ENCODE results near the gene TTBK2. TPM values are rescaled to one million over a fixed set of nuclear protein-coding genes. Genes with fewer than 3 reads are reported as not detected.
"Not testable (repeated sequence)": the region's sequence is repeated elsewhere in the genome, so short reads cannot be mapped to it uniquely, and the experiment has no call there.

Gene TTBK2
- polyA plus RNA-seq, 4 donors, result 9.2 to 14.1 (median 11.0) TPM

DNA sequence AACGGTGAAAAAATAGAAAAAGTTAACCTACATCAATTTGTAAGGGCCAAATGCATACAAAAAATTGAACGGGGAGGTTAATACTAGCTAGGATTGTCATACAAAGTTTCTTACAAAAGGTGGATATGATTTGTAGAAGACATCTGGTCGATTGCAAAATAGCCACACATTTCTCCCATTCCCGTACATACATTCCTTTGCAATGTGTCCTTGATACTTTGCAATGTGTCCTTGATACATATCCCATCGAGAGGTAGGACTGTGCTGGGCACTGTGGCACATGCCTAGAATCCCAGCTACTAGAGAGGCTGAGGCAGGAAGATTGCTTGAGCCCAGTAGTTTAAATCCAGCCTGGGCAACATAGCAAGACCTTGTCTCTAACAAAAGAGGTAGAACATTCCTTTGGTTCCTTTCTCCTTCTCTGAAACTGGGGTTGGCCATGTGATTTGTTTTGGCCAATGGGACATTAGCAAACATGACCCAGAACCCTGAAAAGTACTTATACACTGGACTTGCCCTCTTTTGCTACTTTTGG is 9.5 kb downstream of the TTBK2 start:
- no peak for DNase-seq (ENCODE audit: low read depth in 4 of 4, low spot score in 3 of 4)

- DNase-seq (ENCODE audit: low read depth in 4 of 4, low spot score in 3 of 4), result no peak
Measured at GRCh38 chr15:42908538-42908937, 12.0 kb downstream of the TTBK2 start.

DNA sequence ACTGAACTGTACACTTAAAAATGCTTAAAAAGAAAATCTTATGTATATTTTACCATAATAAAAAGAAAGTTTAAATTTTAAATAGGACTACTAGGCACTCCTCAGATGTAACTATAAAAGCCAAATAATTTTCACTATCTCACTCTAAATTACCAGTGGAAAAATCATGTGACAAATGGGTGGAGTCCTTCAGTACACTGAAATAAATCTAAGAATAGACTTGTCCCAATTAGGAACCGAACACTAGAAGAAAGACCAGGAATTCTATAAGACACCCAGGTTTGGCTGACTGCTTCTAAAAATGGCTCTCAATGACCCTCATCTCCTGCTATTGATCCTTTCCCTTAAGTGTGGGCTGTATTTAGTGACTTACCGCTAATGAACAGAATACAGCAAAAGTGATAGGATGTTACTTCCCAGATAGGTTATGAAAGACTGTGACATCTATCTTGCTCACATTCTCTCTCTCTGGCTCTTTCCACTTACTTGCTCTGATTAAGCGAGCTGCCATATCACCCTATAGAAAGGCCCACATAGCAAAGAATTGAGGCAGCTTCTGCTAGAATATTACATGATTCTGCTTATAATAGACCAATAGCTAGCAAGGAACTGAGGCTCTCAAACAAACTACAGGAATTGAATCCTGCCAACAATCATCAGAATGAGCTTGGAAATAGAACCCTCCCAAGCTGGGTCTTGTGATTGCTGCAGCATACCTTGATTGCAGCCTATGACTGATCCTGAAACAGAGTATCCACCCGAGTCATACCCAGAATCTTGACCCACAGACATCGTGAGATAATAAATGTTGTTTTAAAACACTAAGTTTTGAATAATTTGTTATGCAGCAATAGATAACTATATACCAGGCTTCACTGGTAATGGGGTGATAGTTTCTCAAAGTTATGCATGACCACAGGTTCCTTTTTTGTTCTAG is 16.9 kb downstream of the TTBK2 start:
- no peak for DNase-seq (ENCODE audit: low read depth in 4 of 4, low spot score in 3 of 4)

GRCh38 chr15:42893911-42894310 is 26.7 kb downstream of the TTBK2 start:
- not testable (repeated sequence) for DNase-seq (ENCODE audit: low read depth in 4 of 4, low spot score in 3 of 4)

DNA sequence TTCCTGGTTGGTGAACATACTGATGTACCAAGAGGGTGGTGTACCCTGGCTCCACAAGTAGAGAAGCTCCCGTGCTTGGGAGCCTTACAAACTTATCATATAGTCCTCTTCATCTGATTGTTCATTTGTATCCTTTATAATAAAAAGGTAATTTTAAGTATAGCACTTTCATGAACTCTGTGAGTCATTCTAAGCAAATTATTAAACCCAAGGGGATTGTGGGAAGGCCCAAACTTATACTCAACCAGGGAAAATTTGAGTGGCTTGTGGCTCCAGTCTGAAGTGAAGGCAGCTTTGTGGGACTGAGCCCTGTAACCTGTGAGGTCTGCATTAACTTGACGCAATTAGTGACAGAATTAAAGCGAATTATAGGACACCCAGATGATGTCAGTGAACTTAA is 29.0 kb downstream of the TTBK2 start:
- DNase-seq (ENCODE audit: low read depth in 4 of 4, low spot score in 3 of 4), result no peak

GRCh38 chr15:42890161-42890913 is 30.2 kb downstream of the TTBK2 start:
- DNase-seq (ENCODE audit: low read depth in 4 of 4, low spot score in 3 of 4), result no peak

DNA sequence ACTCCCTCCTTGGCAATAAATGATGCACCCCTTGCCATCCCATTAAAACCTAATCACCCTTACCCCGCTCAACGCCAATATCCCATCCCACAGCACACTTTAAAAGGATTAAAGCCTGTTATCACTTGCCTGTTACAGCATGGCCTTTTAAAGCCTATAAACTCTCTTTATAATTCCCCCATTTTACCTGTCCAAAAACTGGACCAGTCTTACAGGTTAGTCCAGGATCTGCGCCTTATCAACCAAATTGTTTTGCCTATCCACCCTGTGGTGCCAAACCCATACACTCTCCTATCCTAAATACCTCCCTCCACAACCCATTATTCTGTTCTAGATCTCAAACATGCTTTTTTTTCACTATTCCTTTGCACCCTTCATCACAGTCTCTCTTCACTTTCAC is 33.2 kb downstream of the TTBK2 start:
- DNase-seq (ENCODE audit: low read depth in 4 of 4, low spot score in 3 of 4), result not testable (repeated sequence)

- no peak for DNase-seq (ENCODE audit: low read depth in 4 of 4, low spot score in 3 of 4)
Measured at GRCh38 chr15:42880121-42880520, 40.5 kb downstream of the TTBK2 start.

DNA sequence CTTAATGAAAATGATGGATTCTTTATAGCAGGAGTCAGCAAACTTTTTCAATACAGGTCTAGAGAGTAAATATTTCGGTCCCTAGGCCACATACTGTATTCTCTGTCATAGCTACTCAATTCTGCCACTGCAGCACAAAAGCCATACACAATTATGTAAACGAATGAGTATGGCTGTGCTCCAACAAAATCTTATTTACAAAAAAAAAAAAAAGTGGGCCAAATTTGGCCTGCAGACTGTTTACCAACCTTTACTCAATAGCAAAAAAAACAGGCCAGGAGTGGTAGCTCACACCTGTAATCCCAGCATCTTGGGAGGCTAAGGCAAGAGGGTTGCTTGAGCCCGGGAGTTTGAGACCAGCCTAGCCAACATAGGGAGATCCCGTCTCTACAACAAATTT is 41.1 kb downstream of the TTBK2 start:
- no peak for DNase-seq (ENCODE audit: low read depth in 4 of 4, low spot score in 3 of 4)

DNA sequence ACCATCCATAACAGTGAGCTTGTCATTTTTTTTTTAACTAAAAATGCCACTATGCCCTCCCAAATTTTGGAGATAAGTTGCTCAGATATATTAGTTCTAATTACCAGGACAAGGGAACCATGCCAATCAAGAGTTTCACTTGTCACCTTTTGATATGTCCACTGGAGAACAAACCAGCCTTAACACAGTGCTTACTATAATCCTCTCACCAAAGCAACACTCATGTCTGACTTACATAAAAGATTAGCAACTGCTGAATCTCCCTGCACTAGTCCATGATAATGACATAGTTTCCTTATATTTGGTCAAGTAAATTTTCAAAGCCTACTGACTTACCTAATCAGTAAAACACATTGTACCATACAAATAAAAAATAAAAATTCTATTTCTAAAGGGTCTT is 44.4 kb downstream of the TTBK2 start:
- DNase-seq (ENCODE audit: low read depth in 4 of 4, low spot score in 3 of 4), result no peak

DNA sequence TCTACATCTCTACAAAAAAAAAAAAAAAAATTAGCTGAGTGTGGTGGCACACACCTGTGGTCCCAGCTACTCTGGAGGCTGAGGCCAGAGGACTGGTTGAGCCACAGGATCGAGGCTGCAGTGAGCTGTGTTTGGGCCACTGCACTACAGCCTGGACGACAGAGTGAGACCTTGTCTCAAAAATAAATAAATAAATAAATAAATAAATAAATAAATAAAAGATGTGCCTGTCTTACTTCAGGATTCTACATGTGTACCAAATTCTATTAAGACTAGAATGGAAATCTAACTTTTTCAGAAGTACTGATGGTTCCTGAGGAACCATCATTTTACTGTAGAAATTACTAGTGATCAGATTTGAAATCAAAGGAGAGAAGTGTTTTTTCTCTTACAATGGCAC is 51.9 kb downstream of the TTBK2 start:
- DNase-seq (ENCODE audit: low read depth in 4 of 4, low spot score in 3 of 4), result no peak

DNA sequence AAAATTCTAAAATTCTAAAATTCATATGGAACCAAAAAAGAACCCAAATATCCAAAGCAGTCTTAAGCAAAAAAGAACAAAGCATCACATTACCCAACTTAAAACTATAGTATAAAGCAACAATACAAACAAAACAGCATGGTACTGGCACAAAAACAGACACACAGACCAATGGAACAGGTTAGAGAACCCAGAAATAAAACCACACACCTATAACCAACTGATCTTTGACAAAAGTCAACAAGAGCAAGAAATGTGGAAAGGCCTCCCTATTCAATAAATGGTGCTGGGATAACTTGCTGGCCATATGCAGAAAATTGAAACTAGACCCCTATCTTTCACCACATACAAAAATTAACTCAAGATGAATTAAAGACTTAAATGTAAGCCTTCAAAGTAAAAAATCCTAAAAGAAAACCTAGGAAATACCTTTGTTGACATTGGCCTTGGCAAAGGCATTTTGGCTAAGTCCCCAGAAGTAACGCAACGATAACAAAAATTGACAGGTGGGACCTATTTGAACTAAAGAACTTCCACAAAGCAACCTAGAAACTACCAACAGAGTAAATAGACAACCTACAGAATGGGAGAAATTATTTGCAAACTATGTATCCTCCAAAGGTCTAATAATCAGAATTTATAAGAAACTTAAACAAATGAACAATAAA is 56.9 kb downstream of the TTBK2 start:
- no peak for DNase-seq (ENCODE audit: low read depth in 4 of 4, low spot score in 3 of 4)

GRCh38 chr15:42858999-42859789 is 61.4 kb downstream of the TTBK2 start:
- no peak for DNase-seq (ENCODE audit: low read depth in 4 of 4, low spot score in 3 of 4)

DNA sequence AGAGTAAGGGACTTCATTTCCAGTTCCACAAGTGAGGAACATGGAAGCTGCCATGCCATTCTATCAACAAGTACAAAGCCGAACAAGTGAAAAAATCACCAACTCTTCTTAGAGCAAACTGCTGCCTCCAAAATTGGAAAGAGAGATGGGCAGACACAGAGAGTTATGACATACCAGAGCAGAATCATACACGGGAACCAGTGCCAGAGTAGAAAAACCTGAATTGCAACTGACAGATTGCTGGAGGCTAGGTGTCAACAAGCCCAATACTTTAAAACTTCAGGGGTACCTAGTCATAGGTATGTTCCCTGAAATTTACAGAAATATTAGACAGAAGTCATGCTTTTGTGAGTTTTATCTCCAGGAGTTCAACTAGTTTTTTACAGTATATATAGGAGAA is 62.0 kb downstream of the TTBK2 start:
- DNase-seq (ENCODE audit: low read depth in 4 of 4, low spot score in 3 of 4), result no peak

DNA sequence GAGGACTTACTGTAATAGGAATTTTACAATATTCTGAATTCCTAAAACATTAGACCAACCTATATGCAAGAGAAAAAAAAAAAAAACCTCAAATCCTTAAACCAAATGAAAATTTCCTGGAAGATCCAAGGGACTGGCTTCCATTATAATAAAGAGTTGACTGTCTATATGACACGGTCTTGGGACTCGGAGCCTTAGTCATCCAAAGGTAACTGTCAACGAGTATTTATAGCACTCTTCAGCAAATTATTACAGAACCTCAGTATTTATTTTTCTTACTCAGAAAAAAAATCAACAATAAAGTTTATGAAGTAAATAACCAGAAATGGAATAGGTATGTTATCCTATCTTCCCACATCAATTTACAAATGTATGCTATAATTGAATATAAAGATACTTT is 66.0 kb downstream of the TTBK2 start:
- DNase-seq (ENCODE audit: low read depth in 4 of 4, low spot score in 3 of 4), result no peak

DNA sequence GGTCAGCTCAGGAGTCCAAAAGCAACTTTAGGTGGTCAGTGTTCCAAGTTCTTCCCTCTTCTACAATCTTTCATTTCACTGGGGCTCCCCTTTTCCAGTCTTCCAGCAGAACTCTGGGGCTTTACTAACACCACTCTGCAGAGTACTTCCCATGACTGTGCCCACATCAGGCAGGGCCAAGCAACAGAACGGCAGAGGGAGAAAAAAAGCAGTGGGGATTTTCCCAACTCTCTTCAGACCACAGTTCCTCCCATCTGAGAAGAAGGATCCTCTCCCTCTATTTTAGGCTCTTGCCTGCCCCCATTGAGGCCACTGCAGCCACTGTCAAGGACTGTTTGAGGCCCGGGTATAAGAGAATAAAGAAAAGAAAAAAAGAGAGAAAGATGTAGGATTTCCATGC is 70.7 kb downstream of the TTBK2 start:
- DNase-seq (ENCODE audit: low read depth in 4 of 4, low spot score in 3 of 4), result no peak

DNA sequence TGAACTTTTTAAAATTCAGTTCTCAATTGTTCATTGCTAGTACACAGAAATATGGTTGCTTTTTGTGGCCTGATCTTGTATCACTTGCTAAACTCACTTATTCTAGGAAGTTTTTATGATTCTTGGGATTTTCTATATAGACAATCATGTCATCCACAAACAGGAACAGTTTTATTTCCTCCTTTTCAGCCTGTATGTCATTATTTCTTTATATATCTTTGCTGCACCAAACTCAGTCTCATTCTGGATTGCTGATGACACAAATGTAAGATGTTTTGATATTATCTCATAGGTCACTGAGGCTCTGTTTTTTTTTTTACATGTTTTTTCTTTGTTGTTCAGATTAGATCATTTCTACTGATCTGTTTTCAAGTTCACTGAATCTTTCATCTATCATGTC is 71.7 kb downstream of the TTBK2 start:
- DNase-seq (ENCODE audit: low read depth in 4 of 4, low spot score in 3 of 4), result no peak

DNA sequence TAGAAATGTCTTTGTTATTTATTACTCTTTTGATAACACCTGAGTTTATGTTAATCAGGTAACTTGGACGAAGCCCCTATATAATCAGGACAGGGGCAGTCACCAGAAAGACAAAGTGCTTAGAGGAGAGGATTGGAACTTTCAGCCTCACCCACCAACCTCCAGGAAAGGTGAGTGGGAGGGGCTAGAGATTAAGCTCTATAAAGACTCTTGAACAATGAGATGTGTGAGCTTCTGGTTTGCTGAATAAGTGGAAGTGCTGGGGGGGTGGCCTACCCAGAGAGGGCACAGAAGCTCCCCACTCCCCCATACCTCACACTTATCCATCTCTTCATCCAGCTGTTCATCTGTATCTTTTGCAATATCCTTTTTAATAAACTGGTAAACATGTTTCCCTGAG is 73.9 kb downstream of the TTBK2 start:
- no peak for DNase-seq (ENCODE audit: low read depth in 4 of 4, low spot score in 3 of 4)

GRCh38 chr15:42845581-42845980 is 75.0 kb downstream of the TTBK2 start:
- no peak for DNase-seq (ENCODE audit: low read depth in 4 of 4, low spot score in 3 of 4)

- DNase-seq (ENCODE audit: low read depth in 4 of 4, low spot score in 3 of 4), result no peak
Measured at GRCh38 chr15:42843699-42844098, 76.9 kb downstream of the TTBK2 start.
